Brain microvascular endothelial cell (primary cell): ENCODE results near the gene GSG1L.
"Not testable (repeated sequence)": the region's sequence is repeated elsewhere in the genome, so short reads cannot be mapped to it uniquely, and the experiment has no call there.

Source experiments
- DNase-seq: peaks from one replicate; pipeline ENCODE4 v3.0.0-alpha.2; 2020
- H3K27ac ChIP-seq: fragments of 250-450 bp; sonication (Bioruptor Pico); 2 replicates; pipeline ENCODE4 v1.5.1; 2020; ENCODE audit warnings: mild to moderate bottlenecking, moderate library complexity
- H3K27me3 ChIP-seq: fragments of 250-450 bp; sonication (Bioruptor Pico); replicated peaks from 2 replicates; pipeline ENCODE4 v1.5.1; 2020; ENCODE audit warnings: mild to moderate bottlenecking
- H3K36me3 ChIP-seq: fragments of 250-450 bp; sonication (Bioruptor Pico); replicated peaks from 2 replicates; pipeline ENCODE4 v1.5.1; 2020; ENCODE audit warnings: mild to moderate bottlenecking
- H3K4me3 ChIP-seq: 2 replicates; pipeline ENCODE4 v1.5.1; 2011; ENCODE audit warnings: low read depth, mild to moderate bottlenecking, control low read depth, low read length, moderate library complexity
- CTCF ChIP-seq: IDR thresholded peaks from 2 replicates; pipeline ENCODE4 v1.5.1; 2011; ENCODE audit warnings: low read depth, mild to moderate bottlenecking, moderate library complexity, low read length, control low read depth, inconsistent platforms; ENCODE audit errors: missing control alignments
- in situ Hi-C: cut with HindIII; loops from 2 replicates; pipeline ENCODE4 v1.10.0; 2017; ENCODE audit warnings: low sequenced_read_pairs, low pct_ligation_motif_present

GSG1L gene

GRCh38 chr16:27747946-27748345, 315.6 kb downstream of the GSG1L start:
- no peak for DNase-seq
- Histone ChIP-seq H3K27me3 (no peaks in the 10 kb centered on the region), H3K4me3 (no peak overlapping the region), H3K27ac (no peak overlapping the region), H3K36me3 (no peaks in the 10 kb centered on the region)
- TF ChIP-seq CTCF: no peak
- in situ Hi-C loops: no loop called here

- Histone ChIP-seq H3K4me3 (no peak overlapping the region), H3K27me3 (no peaks in the 10 kb centered on the region), H3K27ac (no peak overlapping the region), H3K36me3 (no peaks in the 10 kb centered on the region)
- TF ChIP-seq CTCF: no peak
- no peak for DNase-seq
- in situ Hi-C loops: no loop called here
Measured at GRCh38 chr16:27746076-27746855, 317.2 kb downstream of the GSG1L start.

GRCh38 chr16:27745348-27745747, 318.2 kb downstream of the GSG1L start:
- DNase-seq: peak; percentile 12
- TF ChIP-seq CTCF: no peak
- no peaks in the 10 kb centered on the region for H3K27me3 ChIP-seq

GRCh38 chr16:27743963-27744362, 319.6 kb downstream of the GSG1L start:
- in situ Hi-C loops: no loop called here
- no peak for TF ChIP-seq CTCF
- Histone ChIP-seq H3K27me3 (no peaks in the 10 kb centered on the region), H3K27ac (no peak overlapping the region), H3K36me3 (no peaks in the 10 kb centered on the region), H3K4me3 (no peak overlapping the region)
- no peak for DNase-seq

More at GRCh38 chr16:27745348-27745747, 318.2 kb downstream of the GSG1L start:
- Histone ChIP-seq H3K36me3 (no peaks in the 10 kb centered on the region), H3K4me3 (no peak overlapping the region), H3K27ac (no peak overlapping the region)
- in situ Hi-C loops: no loop called here

GRCh38 chr16:27743001-27743400, 320.5 kb downstream of the GSG1L start:
- H3K36me3 ChIP-seq, H3K27ac ChIP-seq, H3K27me3 ChIP-seq, in situ Hi-C loops, H3K4me3 ChIP-seq, DNase-seq: not testable (repeated sequence)

- TF ChIP-seq CTCF: no peak
- no peaks in the 10 kb centered on the region for H3K27me3 ChIP-seq
- in situ Hi-C loops: no loop called here
- H3K36me3 ChIP-seq: no peaks in the 10 kb centered on the region
- no peak overlapping the region for H3K27ac ChIP-seq
- no peak overlapping the region for H3K4me3 ChIP-seq
- DNase-seq: no peak
Measured at GRCh38 chr16:27742333-27742732, 321.2 kb downstream of the GSG1L start.
